ENCODE measurements around the gene HEATR1. TPM values are rescaled to one million over a fixed set of nuclear protein-coding genes. Genes with fewer than 3 reads are reported as not detected.

The HEATR1 gene
- total RNA-seq, 5 donors from 2014 or later (not counting 1 experiment from before 2014, with no cell fraction given), result 42.3 to 49.8 (median 46.9) TPM

GRCh38 chr1:236576004-236576403, 28.3 kb downstream of the HEATR1 start:
- ChIA-PET CTCF (no interaction called here), POLR2A (interaction anchor here in 1 of 2 donors (0.5 kb wide), 1 partner anchor 308 kb away, joined by 3 read pairs; no protein-coding TSS in a partner anchor)
- H3K27me3 ChIP-seq (replicated peaks in 1 of 2; ENCODE audit: control insufficient read depth in 2 of 2, extremely low read depth in 1 of 2, insufficient read depth in 2 of 2, low read length in 1 of 2), result no peaks in the 10 kb centered on the region
- no peaks in the 10 kb centered on the region for H3K9me3 ChIP-seq
- DNase-seq (no peak), ATAC-seq (replicated peaks in 1 of 4) (no peak)
- Mint-ChIP-seq H3K27me3 (no peaks in the 10 kb centered on the region), H3K36me3 (peaks cover 48% of the 10 kb centered on the region), H3K4me3 (no peak overlapping the region), H3K27ac (no peak overlapping the region), H3K4me1 (no peaks in the 10 kb centered on the region), H3K9me3 (no peaks in the 10 kb centered on the region)
- WGBS (ENCODE audit: insufficient coverage), result 43% methylated on average over 1 of the region's 2 CpGs
- no peaks in the 10 kb centered on the region for H3K4me1 ChIP-seq (ENCODE audit: control insufficient read depth in 1 of 2, extremely low read depth in 1 of 2, insufficient read depth in 2 of 2, low read length in 2 of 2)
- H3K4me3 ChIP-seq (ENCODE audit: control insufficient read depth in 1 of 2, extremely low read depth in 1 of 2, low read length in 1 of 2), result no peak overlapping the region
- H3K27ac ChIP-seq (ENCODE audit: low read length), result no peak overlapping the region
- H3K36me3 ChIP-seq (ENCODE audit: control insufficient read depth in 2 of 2, extremely low read depth in 1 of 2, insufficient read depth in 1 of 2, low read length in 1 of 2), result peaks cover 9 to 75% of the 10 kb centered on the region in 2 donors

- no peaks in the 10 kb centered on the region for H3K27me3 ChIP-seq (replicated peaks in 1 of 2; ENCODE audit: control insufficient read depth in 2 of 2, extremely low read depth in 1 of 2, insufficient read depth in 2 of 2, low read length in 1 of 2)
- H3K9me3 ChIP-seq, result no peaks in the 10 kb centered on the region
- H3K4me1 Mint-ChIP-seq, result no peaks in the 10 kb centered on the region
- H3K27me3 Mint-ChIP-seq, result no peaks in the 10 kb centered on the region
- H3K4me3 ChIP-seq (ENCODE audit: control insufficient read depth in 1 of 2, extremely low read depth in 1 of 2, low read length in 1 of 2), result no peak overlapping the region
- H3K36me3 Mint-ChIP-seq, result peaks cover 47% of the 10 kb centered on the region
- H3K36me3 ChIP-seq (ENCODE audit: control insufficient read depth in 2 of 2, extremely low read depth in 1 of 2, insufficient read depth in 1 of 2, low read length in 1 of 2), result peaks cover 9 to 78% of the 10 kb centered on the region in 2 donors
- H3K27ac ChIP-seq (ENCODE audit: low read length), result no peak overlapping the region
- no peaks in the 10 kb centered on the region for H3K9me3 Mint-ChIP-seq
- ATAC-seq (replicated peaks in 1 of 4), result no peak
- ChIA-PET POLR2A (interaction anchor here in 1 of 2 donors (0.5 kb wide), 1 partner anchor 424 kb away, joined by 4 read pairs; no protein-coding TSS in a partner anchor), CTCF (no interaction called here)
- H3K4me3 Mint-ChIP-seq, result no peak overlapping the region
- H3K4me1 ChIP-seq (ENCODE audit: control insufficient read depth in 1 of 2, extremely low read depth in 1 of 2, insufficient read depth in 2 of 2, low read length in 2 of 2), result no peaks in the 10 kb centered on the region
- no CpG with 5 or more reads among the region's 3 CpGs for WGBS (ENCODE audit: insufficient coverage)
- no peak overlapping the region for H3K27ac Mint-ChIP-seq
- no peak for DNase-seq
These were observed 28.8 kb downstream of the HEATR1 start for GRCh38 chr1:236575523-236575922.

GRCh38 chr1:236568285-236568894, 35.9 kb downstream of the HEATR1 start:
- no peak overlapping the region for H3K27ac Mint-ChIP-seq
- peaks cover 69% of the 10 kb centered on the region for H3K36me3 Mint-ChIP-seq
- H3K4me3 Mint-ChIP-seq, result no peak overlapping the region
- ATAC-seq (replicated peaks in 1 of 4), result no peak
- H3K36me3 ChIP-seq (ENCODE audit: control insufficient read depth in 2 of 2, extremely low read depth in 1 of 2, insufficient read depth in 1 of 2, low read length in 1 of 2), result peaks cover 20 to 93% of the 10 kb centered on the region in 2 donors
- H3K9me3 ChIP-seq, result no peaks in the 10 kb centered on the region
- POLR2A ChIA-PET, result interaction anchor here (0.7 kb wide), 3 partner anchors 31 to 284 kb away, joined by 3 to 5 read pairs (median 5); no protein-coding TSS in a partner anchor
- H3K4me1 ChIP-seq (ENCODE audit: control insufficient read depth in 1 of 2, extremely low read depth in 1 of 2, insufficient read depth in 2 of 2, low read length in 2 of 2), result no peaks in the 10 kb centered on the region
- H3K4me1 Mint-ChIP-seq, result no peaks in the 10 kb centered on the region
- H3K27me3 ChIP-seq (replicated peaks in 1 of 2; ENCODE audit: control insufficient read depth in 2 of 2, extremely low read depth in 1 of 2, insufficient read depth in 2 of 2, low read length in 1 of 2), result no peaks in the 10 kb centered on the region
- CTCF ChIA-PET, result no interaction called here
- H3K4me3 ChIP-seq (ENCODE audit: control insufficient read depth in 1 of 2, extremely low read depth in 1 of 2, low read length in 1 of 2), result no peak overlapping the region
- H3K27me3 Mint-ChIP-seq, result no peaks in the 10 kb centered on the region
- no CpG with 5 or more reads among the region's 2 CpGs for WGBS (ENCODE audit: insufficient coverage)
- H3K27ac ChIP-seq (ENCODE audit: low read length), result no peak overlapping the region
- H3K9me3 Mint-ChIP-seq, result no peaks in the 10 kb centered on the region
- DNase-seq, result no peak

- POLR2A ChIA-PET, result no interaction called here
These were observed 38.8 kb downstream of the HEATR1 start for GRCh38 chr1:236565530-236565929.

GRCh38 chr1:236561976-236562375, 42.3 kb downstream of the HEATR1 start:
- POLR2A ChIA-PET, result no interaction called here
- Histone ChIP-seq H3K27me3 (replicated peaks in 1 of 2; ENCODE audit: control insufficient read depth in 2 of 2, extremely low read depth in 1 of 2, insufficient read depth in 2 of 2, low read length in 1 of 2) (no peaks in the 10 kb centered on the region), H3K27ac (ENCODE audit: low read length) (no peak overlapping the region), H3K9me3 (no peaks in the 10 kb centered on the region), H3K36me3 (ENCODE audit: control insufficient read depth in 2 of 2, extremely low read depth in 1 of 2, insufficient read depth in 1 of 2, low read length in 1 of 2) (peaks cover 17 to 91% of the 10 kb centered on the region in 2 donors), H3K4me1 (ENCODE audit: control insufficient read depth in 1 of 2, extremely low read depth in 1 of 2, insufficient read depth in 2 of 2, low read length in 2 of 2) (no peaks in the 10 kb centered on the region), H3K4me3 (ENCODE audit: control insufficient read depth in 1 of 2, extremely low read depth in 1 of 2, low read length in 1 of 2) (no peak overlapping the region)
- H3K4me1 Mint-ChIP-seq, result no peaks in the 10 kb centered on the region
- peaks cover 55% of the 10 kb centered on the region for H3K36me3 Mint-ChIP-seq
- no peaks in the 10 kb centered on the region for H3K9me3 Mint-ChIP-seq
- no peaks in the 10 kb centered on the region for H3K27me3 Mint-ChIP-seq
- CTCF ChIA-PET, result no interaction called here
- peak overlapping the region in 1 of 2 donors; percentile 60 for H3K27ac Mint-ChIP-seq
- DNase-seq (no peak), ATAC-seq (replicated peaks in 1 of 4) (no peak)
- no peak overlapping the region for H3K4me3 Mint-ChIP-seq
- 70% methylated on average over 2 of the region's 2 CpGs for WGBS (ENCODE audit: insufficient coverage)

More at GRCh38 chr1:236565530-236565929, 38.8 kb downstream of the HEATR1 start:
- H3K4me3 Mint-ChIP-seq, result no peak overlapping the region
- no peaks in the 10 kb centered on the region for H3K4me1 ChIP-seq (ENCODE audit: control insufficient read depth in 1 of 2, extremely low read depth in 1 of 2, insufficient read depth in 2 of 2, low read length in 2 of 2)
- no CpG with 5 or more reads among the region's 5 CpGs for whole genome bisulfite sequencing (ENCODE audit: insufficient coverage)
- peaks cover 61% of the 10 kb centered on the region for H3K36me3 Mint-ChIP-seq
- no peak overlapping the region for H3K27ac Mint-ChIP-seq
- CTCF ChIA-PET, result interaction anchor here in 1 of 2 donors (0.7 kb wide), 1 partner anchor 54 kb away, joined by 3 read pairs; no protein-coding TSS in a partner anchor
- H3K4me3 ChIP-seq (ENCODE audit: control insufficient read depth in 1 of 2, extremely low read depth in 1 of 2, low read length in 1 of 2), result no peak overlapping the region
- ATAC-seq (replicated peaks in 1 of 4) (no peak), DNase-seq (no peak)
- no peaks in the 10 kb centered on the region for H3K27me3 Mint-ChIP-seq
- no peaks in the 10 kb centered on the region for H3K27me3 ChIP-seq (replicated peaks in 1 of 2; ENCODE audit: control insufficient read depth in 2 of 2, extremely low read depth in 1 of 2, insufficient read depth in 2 of 2, low read length in 1 of 2)
- H3K36me3 ChIP-seq (ENCODE audit: control insufficient read depth in 2 of 2, extremely low read depth in 1 of 2, insufficient read depth in 1 of 2, low read length in 1 of 2), result peaks cover 17 to 86% of the 10 kb centered on the region in 2 donors
- no peaks in the 10 kb centered on the region for H3K9me3 ChIP-seq
- H3K27ac ChIP-seq (ENCODE audit: low read length), result no peak overlapping the region
- H3K9me3 Mint-ChIP-seq, result no peaks in the 10 kb centered on the region
- no peaks in the 10 kb centered on the region for H3K4me1 Mint-ChIP-seq

- H3K4me1 Mint-ChIP-seq, result no peaks in the 10 kb centered on the region
- ATAC-seq (replicated peaks in 1 of 4) (no peak), DNase-seq (no peak)
- WGBS (ENCODE audit: insufficient coverage), result 93% methylated on average over 4 of the region's 7 CpGs
- H3K4me3 Mint-ChIP-seq, result no peak overlapping the region
- Histone ChIP-seq H3K9me3 (no peaks in the 10 kb centered on the region), H3K4me1 (ENCODE audit: control insufficient read depth in 1 of 2, extremely low read depth in 1 of 2, insufficient read depth in 2 of 2, low read length in 2 of 2) (no peaks in the 10 kb centered on the region), H3K27me3 (replicated peaks in 1 of 2; ENCODE audit: control insufficient read depth in 2 of 2, extremely low read depth in 1 of 2, insufficient read depth in 2 of 2, low read length in 1 of 2) (no peaks in the 10 kb centered on the region), H3K27ac (ENCODE audit: low read length) (no peak overlapping the region), H3K36me3 (ENCODE audit: control insufficient read depth in 2 of 2, extremely low read depth in 1 of 2, insufficient read depth in 1 of 2, low read length in 1 of 2) (peaks cover 21 to 91% of the 10 kb centered on the region in 2 donors), H3K4me3 (ENCODE audit: control insufficient read depth in 1 of 2, extremely low read depth in 1 of 2, low read length in 1 of 2) (no peak overlapping the region)
- H3K27me3 Mint-ChIP-seq, result no peaks in the 10 kb centered on the region
- H3K27ac Mint-ChIP-seq, result peak overlapping the region in 1 of 2 donors; percentile 69
- ChIA-PET CTCF (interaction anchor here in 1 of 2 donors (1.5 kb wide), 1 partner anchor 11 kb away, joined by 4 read pairs; no protein-coding TSS in a partner anchor), POLR2A (no interaction called here)
- H3K9me3 Mint-ChIP-seq, result no peaks in the 10 kb centered on the region
- H3K36me3 Mint-ChIP-seq, result peaks cover 57% of the 10 kb centered on the region
These were observed 44.0 kb downstream of the HEATR1 start for GRCh38 chr1:236560213-236560771.

Measured in T-cell (primary cell).